ENCODE results near the gene GCLM.
"Not testable (repeated sequence)": the region's sequence is repeated elsewhere in the genome, so short reads cannot be mapped to it uniquely, and the experiment has no call there.

The GCLM gene

GRCh38 chr1:93909146-93910050, at the start of gene GCLM:
GCLM (minus strand) TSS chr1:93909430; CDS start chr1:93909163, 267 bp downstream.
- peak; percentile 97 to 99 (median 97) for DNase-seq

- DNase-seq: no peak
These were observed 49.5 kb upstream of the GCLM start for GRCh38 chr1:93958726-93959100.

- DNase-seq: no peak
These were observed 48.9 kb upstream of the GCLM start for GRCh38 chr1:93958032-93958725.

- DNase-seq: no peak
These were observed 46.5 kb upstream of the GCLM start for GRCh38 chr1:93955765-93956164.

- DNase-seq: not testable (repeated sequence)
These were observed 37.9 kb upstream of the GCLM start for GRCh38 chr1:93947002-93947686.

- no peak for DNase-seq
These were observed 29.4 kb upstream of the GCLM start for GRCh38 chr1:93938461-93939145.

GRCh38 chr1:93937997-93938396, 28.8 kb upstream of the GCLM start:
- DNase-seq: no peak

GRCh38 chr1:93925206-93925605, 16.0 kb upstream of the GCLM start:
- no peak for DNase-seq

- no peak for DNase-seq
These were observed 10.6 kb upstream of the GCLM start for GRCh38 chr1:93919780-93920179.

GRCh38 chr1:93917302-93917701, 8.1 kb upstream of the GCLM start:
- DNase-seq: no peak

- not testable (repeated sequence) for DNase-seq
These were observed 1.6 kb upstream of the GCLM start for GRCh38 chr1:93910880-93911279.

- no peak for DNase-seq
These were observed 1.1 kb upstream of the GCLM start for GRCh38 chr1:93910305-93910704.

GRCh38 chr1:93908394-93909145, 660 bp downstream of the GCLM start:
- DNase-seq: peak; percentile 20 to 50 (median 30)

- DNase-seq: no peak
These were observed 1.5 kb downstream of the GCLM start for GRCh38 chr1:93907718-93908117.

- no peak for DNase-seq
These were observed 2.8 kb downstream of the GCLM start for GRCh38 chr1:93906480-93906879.

GRCh38 chr1:93905734-93906133, 3.5 kb downstream of the GCLM start:
- DNase-seq: peak in 2 of 3 donors; percentile 21 to 28

GRCh38 chr1:93905051-93905450, 4.2 kb downstream of the GCLM start:
- no peak for DNase-seq

GRCh38 chr1:93904228-93904627, 5.0 kb downstream of the GCLM start:
- peak; percentile 45 to 69 (median 67) for DNase-seq

GRCh38 chr1:93900723-93901504, 8.3 kb downstream of the GCLM start:
- DNase-seq: no peak

- DNase-seq: no peak
These were observed 9.6 kb downstream of the GCLM start for GRCh38 chr1:93899543-93900207.

- no peak for DNase-seq
These were observed 20.3 kb downstream of the GCLM start for GRCh38 chr1:93888900-93889299.

All from suppressor macrophage treated with lipopolysaccharide for 1 hour (primary cell).